WTC11 (cell line): ENCODE measurements around the gene CSTF1. TPM values are rescaled to one million over a fixed set of nuclear protein-coding genes. Genes with fewer than 3 reads are reported as not detected.

Experiments used
- ATAC-seq: fragments of 200-7000 bp; cut with Tn5 transposase; 2 replicates; pipeline ENCODE4 v1.10.0; 2021; ENCODE audit warnings: mild to moderate bottlenecking, moderate library complexity
- CTCF ChIA-PET: fragments of 300-600 bp; sonication (Branson Sonifier 250); formaldehyde crosslinking; loops from one replicate; lab custom pipeline; 2021; ENCODE audit warnings: antibody characterized with exemption; lab: Charles Lee
- POLR2A ChIA-PET: fragments of 350-600 bp; sonication (Branson Sonifier 250); formaldehyde crosslinking; loops from one replicate; lab custom pipeline; 2021; ENCODE audit warnings: antibody characterized with exemption; lab: Charles Lee
- DNase-seq: peaks from one replicate; pipeline ENCODE4 v3.0.0; 2021; ENCODE audit warnings: low spot score
- H3K27ac Mint-ChIP-seq: 2 replicates; pipeline ENCODE4 v1.8.0; 2021; ENCODE audit warnings: mixed read lengths
- H3K27me3 Mint-ChIP-seq: 2 replicates; pipeline ENCODE4 v1.8.0; 2021; ENCODE audit warnings: low read depth, mild to moderate bottlenecking, moderate library complexity, mixed read lengths
- H3K36me3 Mint-ChIP-seq: 2 replicates; pipeline ENCODE4 v1.8.0; 2021; ENCODE audit warnings: mixed read lengths
- H3K4me1 Mint-ChIP-seq: 2 replicates; pipeline ENCODE4 v1.8.0; 2022; ENCODE audit warnings: mixed read lengths
- H3K4me3 Mint-ChIP-seq: 2 replicates; pipeline ENCODE4 v1.8.0; 2021; ENCODE audit warnings: mild to moderate bottlenecking, moderate library complexity, mixed read lengths
- H3K9me3 Mint-ChIP-seq: 2 replicates; pipeline ENCODE4 v1.8.0; 2021; ENCODE audit warnings: mixed read lengths
- ATF1 ChIP-seq: sonication (generic); formaldehyde crosslinking; IDR thresholded peaks from 2 replicates; pipeline ENCODE4 v1.8.1; 2023; ENCODE audit warnings: mild to moderate bottlenecking, moderate library complexity, missing genetic modification reagents
- CDX4 ChIP-seq: fragments of 250-450 bp; sonication (Bioruptor Pico); IDR thresholded peaks from 2 replicates; pipeline ENCODE4 v1.9.0; 2021; ENCODE audit warnings: moderate library complexity, mild to moderate bottlenecking, inconsistent platforms, borderline replicate concordance
- E2F4 ChIP-seq: sonication (generic); formaldehyde crosslinking; IDR thresholded peaks from 2 replicates; pipeline ENCODE4 v1.8.1; 2022; ENCODE audit warnings: low read depth, mild to moderate bottlenecking, moderate library complexity, missing genetic modification reagents, borderline replicate concordance
- E2F5 ChIP-seq: sonication (generic); formaldehyde crosslinking; IDR thresholded peaks from 2 replicates; pipeline ENCODE4 v1.8.1; 2022; ENCODE audit warnings: mild to moderate bottlenecking, moderate library complexity, missing genetic modification reagents
- ESRRA ChIP-seq: sonication (generic); formaldehyde crosslinking; IDR thresholded peaks from 2 replicates; pipeline ENCODE4 v1.8.1; 2022; ENCODE audit warnings: mild to moderate bottlenecking, missing genetic modification reagents, borderline replicate concordance
- FOXJ3 ChIP-seq: sonication (generic); formaldehyde crosslinking; IDR thresholded peaks from 2 replicates; pipeline ENCODE4 v1.9.0; 2021; ENCODE audit warnings: missing genetic modification reagents, mild to moderate bottlenecking, borderline replicate concordance
- FOXK1 ChIP-seq: sonication (generic); formaldehyde crosslinking; IDR thresholded peaks from 2 replicates; pipeline ENCODE4 v1.8.0; 2022; ENCODE audit warnings: mild to moderate bottlenecking, moderate library complexity, missing genetic modification reagents
- GRHL2 ChIP-seq: fragments of 250-450 bp; sonication (Bioruptor Pico); IDR thresholded peaks from 2 replicates; pipeline ENCODE4 v1.8.0; 2022; ENCODE audit warnings: mild to moderate bottlenecking, moderate library complexity; ENCODE audit not compliant: insufficient replicate concordance, severe bottlenecking
- HMGA2 ChIP-seq: fragments of 250-450 bp; sonication (Bioruptor Pico); IDR thresholded peaks from 2 replicates; pipeline ENCODE4 v1.4.0; 2021; ENCODE audit warnings: mild to moderate bottlenecking, moderate library complexity
- JAZF1 ChIP-seq: fragments of 250-450 bp; sonication (Bioruptor Pico); IDR thresholded peaks from 2 replicates; pipeline ENCODE4 v1.9.0; 2021; ENCODE audit warnings: moderate library complexity, mild to moderate bottlenecking, inconsistent platforms
- MLX ChIP-seq: sonication (generic); formaldehyde crosslinking; IDR thresholded peaks from 2 replicates; pipeline ENCODE4 v1.8.1; 2023; ENCODE audit warnings: mild to moderate bottlenecking, missing genetic modification reagents, moderate library complexity
- MXD4 ChIP-seq: fragments of 250-450 bp; sonication (Bioruptor Pico); IDR thresholded peaks from 2 replicates; pipeline ENCODE4 v1.8.0; 2021; ENCODE audit warnings: mild to moderate bottlenecking, moderate library complexity, borderline replicate concordance
- NFYB ChIP-seq: sonication (generic); formaldehyde crosslinking; conservative IDR thresholded peaks from 2 replicates; pipeline ENCODE4 v1.8.0; 2022; ENCODE audit warnings: low read depth, missing genetic modification reagents
- NR2C2 ChIP-seq: sonication (generic); formaldehyde crosslinking; IDR thresholded peaks from 2 replicates; pipeline ENCODE4 v1.8.0; 2022; ENCODE audit warnings: mild to moderate bottlenecking, missing genetic modification reagents
- PRRX2 ChIP-seq: fragments of 250-450 bp; sonication (Bioruptor Pico); IDR thresholded peaks from 2 replicates; pipeline ENCODE4 v1.8.0; 2021; ENCODE audit warnings: mild to moderate bottlenecking
- RELA ChIP-seq: sonication (generic); formaldehyde crosslinking; IDR thresholded peaks from 2 replicates; pipeline ENCODE4 v1.8.1; 2022; ENCODE audit warnings: missing genetic modification reagents, mild to moderate bottlenecking, borderline replicate concordance
- SMAD3 ChIP-seq: sonication (generic); formaldehyde crosslinking; IDR thresholded peaks from 2 replicates; pipeline ENCODE4 v1.8.0; 2022; ENCODE audit warnings: missing genetic modification reagents, mild to moderate bottlenecking, borderline replicate concordance
- SP1 ChIP-seq: sonication (generic); formaldehyde crosslinking; conservative IDR thresholded peaks from 2 replicates; pipeline ENCODE4 v1.8.1; 2022; ENCODE audit warnings: missing genetic modification reagents
- TEAD4 ChIP-seq: sonication (generic); formaldehyde crosslinking; IDR thresholded peaks from 2 replicates; pipeline ENCODE4 v1.8.0; 2022; ENCODE audit warnings: mild to moderate bottlenecking, missing genetic modification reagents
- USF2 ChIP-seq: sonication (generic); formaldehyde crosslinking; IDR thresholded peaks from 2 replicates; pipeline ENCODE4 v1.8.1; 2023; ENCODE audit warnings: mild to moderate bottlenecking, missing genetic modification reagents, moderate library complexity
- ZBTB21 ChIP-seq: sonication (generic); formaldehyde crosslinking; IDR thresholded peaks from 2 replicates; pipeline ENCODE4 v1.8.1; 2023; ENCODE audit warnings: mild to moderate bottlenecking, missing genetic modification reagents, borderline replicate concordance
- ZBTB43 ChIP-seq: sonication (generic); formaldehyde crosslinking; IDR thresholded peaks from 2 replicates; pipeline ENCODE4 v1.8.1; 2023; ENCODE audit warnings: mild to moderate bottlenecking, missing genetic modification reagents
- ZNF138 ChIP-seq: sonication (generic); formaldehyde crosslinking; conservative IDR thresholded peaks from 2 replicates; pipeline ENCODE4 v1.8.1; 2022; ENCODE audit warnings: mild to moderate bottlenecking, moderate library complexity, missing genetic modification reagents
- ZNF423 ChIP-seq: fragments of 250-450 bp; sonication (Bioruptor Pico); IDR thresholded peaks from 2 replicates; pipeline ENCODE4 v2.1.2; 2022; ENCODE audit warnings: mild to moderate bottlenecking, moderate library complexity
- ZNF425 ChIP-seq: fragments of 250-450 bp; sonication (Bioruptor Pico); conservative IDR thresholded peaks from 2 replicates; pipeline ENCODE4 v1.9.0; 2021; ENCODE audit warnings: mild to moderate bottlenecking
- ZNF512 ChIP-seq: sonication (generic); formaldehyde crosslinking; IDR thresholded peaks from 2 replicates; pipeline ENCODE4 v1.8.1; 2022; ENCODE audit warnings: missing genetic modification reagents, borderline replicate concordance
- total RNA-seq: library from RNA; stranded (reverse); gene quantifications from 3 replicates; pipeline ENCODE4 v1.2.3, GENCODE V29; 2021

CSTF1 gene
- total RNA-seq, 1 experiment from 2014 or later, result 58.5 TPM

- TF ChIP-seq ATF1 (CRISPR knock-in tag) (no peak), NR2C2 (CRISPR knock-in tag) (no peak)
Observed at GRCh38 chr20:56376331-56376730, 16.1 kb upstream of the CSTF1 start (continued).

- CTCF ChIA-PET, result no interaction called here
- TF ChIP-seq ZNF425 (CRISPR knock-in tag), result no peak
- no peak for TF ChIP-seq PRRX2
- no peak for TF ChIP-seq MLX (CRISPR knock-in tag)
- no peak for TF ChIP-seq ZBTB43
- TF ChIP-seq USF2 (CRISPR knock-in tag), result no peak
- peaks cover 81% of the 10 kb centered on the region for H3K36me3 Mint-ChIP-seq
Observed at GRCh38 chr20:56378386-56378785, 14.1 kb upstream of the CSTF1 start.

GRCh38 chr20:56380375-56380774 is 12.1 kb upstream of the CSTF1 start:
- no peak for TF ChIP-seq ZNF512
- TF ChIP-seq HMGA2 (CRISPR knock-in tag), result no peak
- no peak for TF ChIP-seq TEAD4 (CRISPR knock-in tag)
- TF ChIP-seq CDX4 (CRISPR knock-in tag), result no peak
- TF ChIP-seq ZBTB21, result no peak
- no peak for TF ChIP-seq FOXK1 (CRISPR knock-in tag)
- TF ChIP-seq ZNF423 (CRISPR knock-in tag), result no peak
- TF ChIP-seq NFYB, result no peak
- TF ChIP-seq MXD4 (CRISPR knock-in tag), result no peak
- TF ChIP-seq SP1 (CRISPR knock-in tag), result no peak
- no peak for TF ChIP-seq ATF1 (CRISPR knock-in tag)
- no peak for TF ChIP-seq GRHL2
- no peak for TF ChIP-seq SMAD3 (CRISPR knock-in tag)
- no peak for TF ChIP-seq ZNF138 (CRISPR knock-in tag)
- TF ChIP-seq RELA (CRISPR knock-in tag), result no peak
- TF ChIP-seq E2F4 (CRISPR knock-in tag), result no peak
- TF ChIP-seq E2F5 (CRISPR knock-in tag), result no peak
- TF ChIP-seq ESRRA, result no peak
- TF ChIP-seq FOXJ3 (CRISPR knock-in tag), result no peak
- TF ChIP-seq JAZF1 (CRISPR knock-in tag), result no peak
- TF ChIP-seq, all 79 proteins: peak for 0
- peaks cover 82% of the 10 kb centered on the region for H3K36me3 Mint-ChIP-seq
- H3K4me3 Mint-ChIP-seq, result no peak overlapping the region
- CTCF ChIA-PET, result no interaction called here
- POLR2A ChIA-PET, result no interaction called here
- DNase-seq, result no peak
- no peak for ATAC-seq
- no peak overlapping the region for H3K27ac Mint-ChIP-seq
- no peaks in the 10 kb centered on the region for H3K27me3 Mint-ChIP-seq
- no peaks in the 10 kb centered on the region for H3K4me1 Mint-ChIP-seq
- H3K9me3 Mint-ChIP-seq, result no peaks in the 10 kb centered on the region

More at GRCh38 chr20:56378386-56378785, 14.1 kb upstream of the CSTF1 start:
- ATAC-seq (no peak), DNase-seq (no peak)
- POLR2A ChIA-PET, result no interaction called here
- H3K27ac Mint-ChIP-seq, result no peak overlapping the region
- H3K9me3 Mint-ChIP-seq, result no peaks in the 10 kb centered on the region
- H3K27me3 Mint-ChIP-seq, result no peaks in the 10 kb centered on the region
- H3K4me3 Mint-ChIP-seq, result no peak overlapping the region
- H3K4me1 Mint-ChIP-seq, result no peaks in the 10 kb centered on the region
